ENCODE results near the gene DNAJC7. TPM values are rescaled to one million over a fixed set of nuclear protein-coding genes. Genes with fewer than 3 reads are reported as not detected.

Gene DNAJC7
- total and polyA plus RNA-seq, 2 donors from 2014 or later, result 88.1 to 141 TPM

GRCh38 chr17:41930009-41930832 is 87.0 kb downstream of the DNAJC7 start, which contains the start of gene ODAD4:
Gene ODAD4, plus strand, starts transcription at chr17:41930617. Its CDS starts 107 bp downstream, at chr17:41930724.
- no peaks in the 10 kb centered on the region for H3K27me3 ChIP-seq (ENCODE audit: control insufficient read depth, insufficient read depth, low read length)
- H3K4me1 ChIP-seq (ENCODE audit: control insufficient read depth in 2 of 3, insufficient read depth in 2 of 3, low read depth in 1 of 3, low read length in 3 of 3), result peaks cover 0 to 6% (median 5%) of the 10 kb centered on the region in 3 donors
- peak within 1 kb of the TSS; percentile 87 to 98 (median 98) for H3K4me3 ChIP-seq (ENCODE audit: low read length in 3 of 3)
- TF ChIP-seq CTCF (IDR thresholded peaks at IDR 0.05; ENCODE audit: borderline replicate concordance, extremely low read depth, insufficient read depth), result peak; percentile 52
- DNase-seq (peak; percentile 96 to 99 (median 98)), FAIRE-seq (no peak)
- peak within 1 kb of the TSS; percentile 71 to 92 for H3K27ac ChIP-seq (ENCODE audit: low read depth in 2 of 2, low read length in 2 of 2)
- H3K9me3 ChIP-seq (ENCODE audit: control insufficient read depth in 2 of 3, insufficient read depth in 1 of 3, low read length in 3 of 3), result no peaks in the 10 kb centered on the region
- peak within 1 kb of the TSS; percentile 72 to 99 (median 97) for H3K9ac ChIP-seq (ENCODE audit: low read length in 3 of 3)
- H3K36me3 ChIP-seq (ENCODE audit: control insufficient read depth in 2 of 3, insufficient read depth in 3 of 3, low read length in 3 of 3), result peaks cover 0 to 1% (median 0%) of the 10 kb centered on the region in 3 donors
- intact Hi-C loops (cut with DNase I), result no loop called here

- Histone ChIP-seq H3K36me3 (ENCODE audit: control insufficient read depth in 2 of 3, insufficient read depth in 3 of 3, low read length in 3 of 3) (no peaks in the 10 kb centered on the region), H3K9me3 (ENCODE audit: control insufficient read depth in 2 of 3, insufficient read depth in 1 of 3, low read length in 3 of 3) (no peaks in the 10 kb centered on the region), H3K27me3 (ENCODE audit: control insufficient read depth, insufficient read depth, low read length) (no peaks in the 10 kb centered on the region), H3K4me1 (ENCODE audit: control insufficient read depth in 2 of 3, insufficient read depth in 2 of 3, low read depth in 1 of 3, low read length in 3 of 3) (peaks cover 0 to 6% (median 5%) of the 10 kb centered on the region in 3 donors), H3K27ac (ENCODE audit: low read depth in 2 of 2, low read length in 2 of 2) (no peak overlapping the region), H3K9ac (ENCODE audit: low read length in 3 of 3) (no peak overlapping the region), H3K4me3 (ENCODE audit: low read length in 3 of 3) (no peak overlapping the region)
- no peak for TF ChIP-seq CTCF (IDR thresholded peaks at IDR 0.05; ENCODE audit: borderline replicate concordance, extremely low read depth, insufficient read depth)
- DNase-seq, result no peak
- no peak for FAIRE-seq
- intact Hi-C loops (cut with DNase I), result no loop called here
Observed at GRCh38 chr17:41928693-41929251, 88.5 kb downstream of the DNAJC7 start.

Other genes starting within 250 kb of the DNAJC7 start
- 223 TPM for gene JUP, start 230.7 kb downstream of the DNAJC7 start, total RNA-seq
- gene JUP, start 230.7 kb downstream of the DNAJC7 start, polyA plus RNA-seq (ENCODE audit: insufficient read depth, low read depth, low replicate concordance), result 148 TPM
- gene P3H4, start 205.5 kb downstream of the DNAJC7 start, total RNA-seq, result 13.6 TPM
- gene P3H4, start 205.5 kb downstream of the DNAJC7 start, polyA plus RNA-seq (ENCODE audit: insufficient read depth, low read depth, low replicate concordance), result 13.7 TPM
- gene FKBP10, start 204.4 kb downstream of the DNAJC7 start, total RNA-seq, result 38.3 TPM
- gene FKBP10, start 204.4 kb downstream of the DNAJC7 start, polyA plus RNA-seq (ENCODE audit: insufficient read depth, low read depth, low replicate concordance), result 19.6 TPM
- 44.0 TPM for gene NT5C3B, start 181.2 kb downstream of the DNAJC7 start, total RNA-seq
- gene NT5C3B, start 181.2 kb downstream of the DNAJC7 start, polyA plus RNA-seq (ENCODE audit: insufficient read depth, low read depth, low replicate concordance), result 88.0 TPM
- gene KLHL10, start 179.6 kb downstream of the DNAJC7 start, total RNA-seq, result 0.28 TPM
- gene KLHL10, start 179.6 kb downstream of the DNAJC7 start, polyA plus RNA-seq (ENCODE audit: insufficient read depth, low read depth, low replicate concordance), result not detected
- gene KLHL11, start 152.0 kb downstream of the DNAJC7 start, total RNA-seq, result 16.1 TPM
- 0.37 TPM for gene KLHL11, start 152.0 kb downstream of the DNAJC7 start, polyA plus RNA-seq (ENCODE audit: insufficient read depth, low read depth, low replicate concordance)
- 104 TPM for gene ACLY, start 98.5 kb downstream of the DNAJC7 start, total RNA-seq
- 33.7 TPM for gene ACLY, start 98.5 kb downstream of the DNAJC7 start, polyA plus RNA-seq (ENCODE audit: insufficient read depth, low read depth, low replicate concordance)
- gene ODAD4, start 86.8 kb downstream of the DNAJC7 start, total RNA-seq, result 6.0 TPM
- 4.6 TPM for gene ODAD4, start 86.8 kb downstream of the DNAJC7 start, polyA plus RNA-seq (ENCODE audit: insufficient read depth, low read depth, low replicate concordance)
- gene CNP, start 50.6 kb downstream of the DNAJC7 start, total RNA-seq, result 87.5 TPM
- gene CNP, start 50.6 kb downstream of the DNAJC7 start, polyA plus RNA-seq (ENCODE audit: insufficient read depth, low read depth, low replicate concordance), result 64.0 TPM
- gene NKIRAS2, start 2.7 kb upstream of the DNAJC7 start, total RNA-seq, result 26.8 TPM
- gene NKIRAS2, start 2.7 kb upstream of the DNAJC7 start, polyA plus RNA-seq (ENCODE audit: insufficient read depth, low read depth, low replicate concordance), result 21.2 TPM
- gene C17orf113, start 33.2 kb upstream of the DNAJC7 start, total RNA-seq, result 3.8 TPM
- gene C17orf113, start 33.2 kb upstream of the DNAJC7 start, polyA plus RNA-seq (ENCODE audit: insufficient read depth, low read depth, low replicate concordance), result 1.1 TPM
- gene ZNF385C, start 81.0 kb upstream of the DNAJC7 start, total RNA-seq, result 1.2 TPM
- 1.1 TPM for gene ZNF385C, start 81.0 kb upstream of the DNAJC7 start, polyA plus RNA-seq (ENCODE audit: insufficient read depth, low read depth, low replicate concordance)
- gene DHX58, start 95.3 kb upstream of the DNAJC7 start, total RNA-seq, result 27.5 TPM
- 22.1 TPM for gene DHX58, start 95.3 kb upstream of the DNAJC7 start, polyA plus RNA-seq (ENCODE audit: insufficient read depth, low read depth, low replicate concordance)
- gene KAT2A, start 103.9 kb upstream of the DNAJC7 start, total RNA-seq, result 38.6 TPM
- gene KAT2A, start 103.9 kb upstream of the DNAJC7 start, polyA plus RNA-seq (ENCODE audit: insufficient read depth, low read depth, low replicate concordance), result 38.6 TPM
- not detected for gene HSPB9, start 105.4 kb upstream of the DNAJC7 start, total RNA-seq
- gene HSPB9, start 105.4 kb upstream of the DNAJC7 start, polyA plus RNA-seq (ENCODE audit: insufficient read depth, low read depth, low replicate concordance), result 0.99 TPM
- gene RAB5C, start 137.6 kb upstream of the DNAJC7 start, total RNA-seq, result 159 TPM
- gene RAB5C, start 137.6 kb upstream of the DNAJC7 start, polyA plus RNA-seq (ENCODE audit: insufficient read depth, low read depth, low replicate concordance), result 286 TPM
- 0.35 TPM for gene KCNH4, start 163.7 kb upstream of the DNAJC7 start, total RNA-seq
- gene KCNH4, start 163.7 kb upstream of the DNAJC7 start, polyA plus RNA-seq (ENCODE audit: insufficient read depth, low read depth, low replicate concordance), result not detected
- gene HCRT, start 168.0 kb upstream of the DNAJC7 start, total RNA-seq, result not detected
- not detected for gene HCRT, start 168.0 kb upstream of the DNAJC7 start, polyA plus RNA-seq (ENCODE audit: insufficient read depth, low read depth, low replicate concordance)
- 41.2 TPM for gene GHDC, start 177.1 kb upstream of the DNAJC7 start, total RNA-seq
- 37.0 TPM for gene GHDC, start 177.1 kb upstream of the DNAJC7 start, polyA plus RNA-seq (ENCODE audit: insufficient read depth, low read depth, low replicate concordance)